EH (cell line): ENCODE data around the gene NFIC.

ENCODE experiments used
- DNase-seq: peaks from one replicate; pipeline ENCODE4 v3.0.0-alpha.2; 2015; ENCODE audit warnings: low read depth

NFIC gene

DNA sequence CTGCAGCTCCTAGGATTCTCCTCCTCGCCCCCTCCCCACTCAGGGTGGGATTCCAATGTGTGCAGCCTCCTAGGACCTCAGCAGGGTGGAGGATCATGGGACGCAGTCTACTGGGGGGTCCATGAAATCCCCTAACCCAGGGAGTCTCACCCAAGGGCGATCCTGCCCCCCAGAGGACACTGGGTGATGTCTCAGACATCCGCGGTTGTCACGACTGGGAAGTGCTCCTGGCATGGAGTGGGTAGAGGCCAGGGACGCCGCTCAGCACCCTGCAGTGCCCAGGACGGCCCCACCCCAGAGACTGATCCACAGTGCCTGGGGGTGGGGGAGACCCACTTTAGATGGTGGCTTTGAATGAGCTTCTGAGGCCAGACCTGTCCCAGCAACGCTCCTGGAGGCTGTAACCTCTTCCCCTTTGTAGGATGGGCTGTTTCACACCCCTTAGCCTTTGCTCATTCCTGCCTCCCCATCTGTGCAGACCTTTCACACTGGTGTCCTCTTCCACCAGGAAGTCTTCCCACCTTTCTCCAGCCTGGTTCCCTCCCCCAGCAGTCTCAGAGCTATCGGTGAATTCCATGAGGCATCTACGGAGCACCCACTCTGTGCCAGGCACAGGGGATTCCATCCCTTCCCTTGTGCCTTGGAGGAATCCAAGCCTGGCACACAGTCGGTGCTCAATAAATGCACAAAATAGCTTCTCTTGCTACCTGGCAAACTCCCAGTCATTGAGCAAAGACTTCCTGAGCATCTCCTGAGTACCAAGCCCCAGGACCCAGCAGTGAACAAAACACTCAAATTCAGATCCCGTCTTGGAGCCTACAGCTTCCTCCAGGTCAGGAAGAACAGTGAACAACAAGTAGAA is 103.5 kb downstream of the NFIC start:
- no peak for DNase-seq

DNA sequence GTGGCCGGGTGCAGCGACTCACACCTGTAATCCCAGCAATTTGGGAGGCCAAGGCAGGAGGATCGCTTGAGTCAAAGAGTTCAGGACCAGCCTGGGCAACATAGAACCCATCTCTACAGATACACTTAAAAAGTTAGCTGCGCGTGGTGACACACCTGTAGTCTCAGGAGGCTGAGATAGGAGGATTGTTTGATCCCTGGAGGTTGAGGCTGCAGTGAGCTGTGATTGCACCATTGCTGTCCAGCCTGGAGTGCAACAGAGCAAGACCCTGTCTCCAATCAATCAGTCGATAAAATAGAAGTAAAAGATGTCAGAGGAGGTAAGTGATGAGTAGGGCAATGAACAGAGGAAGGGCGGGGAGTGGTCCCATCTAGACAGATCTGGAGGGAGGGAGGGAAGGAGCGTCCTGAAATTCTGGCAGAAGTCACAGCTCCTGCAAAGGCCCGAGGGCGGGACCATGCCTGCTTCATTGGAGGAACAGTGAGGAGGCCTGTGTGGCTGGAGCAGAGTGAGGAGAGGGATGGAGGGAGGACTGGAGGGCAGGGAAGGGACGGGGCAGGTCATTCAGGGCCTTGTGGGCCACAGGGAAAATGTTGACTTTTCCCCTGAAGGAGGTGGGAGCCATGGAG is 104.2 kb downstream of the NFIC start:
- DNase-seq, result peak; percentile 30

DNA sequence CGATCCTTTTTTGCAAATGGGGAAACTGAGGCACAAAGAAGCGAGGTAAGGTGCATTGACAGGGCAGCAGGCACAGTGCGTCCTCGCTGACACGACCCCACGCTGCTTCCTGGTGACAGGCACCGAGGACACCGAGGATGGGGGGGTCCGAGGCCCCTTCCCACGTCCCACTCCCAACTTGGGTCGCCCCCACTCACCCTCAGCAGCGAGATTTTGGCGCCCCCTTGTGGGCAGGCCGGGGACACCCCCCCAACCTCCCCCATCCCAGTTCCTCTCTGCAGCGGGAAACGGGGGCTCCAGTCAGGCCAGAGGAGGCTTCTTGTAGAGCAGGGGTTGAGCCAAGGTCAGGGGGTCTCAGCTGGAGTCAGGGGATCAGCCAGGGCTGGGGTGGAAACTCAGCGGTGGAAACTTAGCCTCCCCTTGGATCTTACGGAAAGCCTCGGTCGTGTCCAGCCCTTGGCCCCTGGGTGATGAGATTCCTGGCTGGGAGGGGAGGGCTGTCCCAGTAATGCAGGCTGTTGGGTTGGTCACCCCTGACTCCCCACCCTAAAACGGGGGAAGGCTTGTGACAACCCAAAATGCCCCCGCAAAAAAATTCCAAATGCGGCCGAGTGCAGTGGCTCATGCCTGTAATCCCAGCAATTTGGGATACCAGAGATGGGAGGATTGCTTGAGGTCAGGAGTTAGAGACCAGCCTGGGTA is 105.7 kb downstream of the NFIC start:
- peak; percentile 34 for DNase-seq

DNA sequence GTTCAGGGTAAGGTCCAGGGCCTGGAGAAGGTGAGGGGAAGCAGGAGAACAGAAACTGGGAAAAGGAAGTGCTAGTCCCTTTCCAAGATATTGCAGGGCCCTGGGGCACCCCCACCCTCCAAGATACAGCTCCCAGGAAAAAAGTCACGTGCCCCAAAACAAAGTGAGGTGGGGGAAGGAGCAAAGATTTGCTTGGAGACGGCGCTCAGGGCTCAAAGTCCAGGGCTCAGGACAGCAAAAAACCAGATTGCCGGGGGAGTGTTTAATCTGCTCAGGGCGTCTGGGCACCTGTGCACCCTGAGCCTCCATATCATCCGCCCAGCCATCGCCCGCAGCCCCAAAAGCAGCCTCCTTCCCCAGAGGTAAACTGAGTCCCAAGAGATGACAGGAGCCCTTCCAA is 107.6 kb downstream of the NFIC start:
- no peak for DNase-seq

DNA sequence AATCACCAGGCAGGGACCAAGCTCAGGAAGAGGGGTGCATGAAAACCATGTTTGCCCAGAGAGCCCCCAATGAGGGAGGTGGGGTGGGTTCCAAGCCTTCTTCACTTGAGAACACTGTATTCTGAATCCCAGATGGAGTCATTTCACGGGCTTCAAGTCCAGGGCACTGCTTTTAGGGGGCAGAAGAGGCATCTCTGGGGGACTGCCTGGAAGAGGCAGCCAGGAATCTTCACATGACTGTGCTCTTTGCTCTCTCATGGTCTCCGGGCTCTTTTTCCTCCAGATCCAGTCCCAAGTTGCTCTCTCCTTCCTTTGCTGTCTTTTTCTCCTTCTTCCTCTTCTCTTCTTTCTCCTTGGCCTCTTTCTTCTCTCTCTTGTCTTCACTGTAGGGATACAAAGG is 108.2 kb downstream of the NFIC start:
- DNase-seq, result no peak

DNA sequence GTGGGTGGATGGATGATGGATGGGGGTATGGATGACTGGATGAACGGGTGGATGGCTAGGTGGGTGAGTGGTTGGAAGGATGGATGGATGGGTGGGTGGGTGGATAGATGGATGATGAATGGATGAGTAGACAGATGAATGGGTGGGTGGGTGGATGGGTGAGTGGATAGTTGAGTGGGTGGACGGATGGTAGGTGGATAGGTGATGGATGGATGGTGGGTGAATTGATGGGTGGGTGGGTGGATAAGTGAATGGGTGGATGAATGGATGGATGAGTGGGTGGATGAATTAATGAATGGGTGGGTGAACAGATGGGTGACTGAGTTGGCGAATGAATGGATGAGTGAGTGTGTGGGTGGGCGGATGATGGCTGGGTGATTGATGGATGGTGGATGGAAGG is 109.1 kb downstream of the NFIC start:
- DNase-seq, result no peak

DNA sequence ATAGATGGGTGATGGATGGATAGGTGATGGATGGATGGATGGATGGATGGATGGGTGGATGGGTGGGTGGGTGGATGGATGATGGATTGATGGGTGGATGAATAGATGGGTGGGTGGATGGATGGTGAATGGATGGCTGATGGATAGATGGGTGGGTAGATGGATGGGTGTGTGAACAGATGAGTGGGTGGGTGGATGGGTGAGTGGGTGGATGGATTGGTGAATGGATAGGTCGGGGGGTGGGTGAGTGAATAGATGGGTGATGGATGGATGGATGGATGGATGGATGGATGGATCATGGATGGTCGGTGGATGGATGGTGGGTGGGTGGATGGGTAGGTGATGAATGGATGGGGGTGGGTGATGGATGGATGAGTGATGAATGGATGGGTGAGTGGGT is 110.4 kb downstream of the NFIC start:
- DNase-seq, result no peak

DNA sequence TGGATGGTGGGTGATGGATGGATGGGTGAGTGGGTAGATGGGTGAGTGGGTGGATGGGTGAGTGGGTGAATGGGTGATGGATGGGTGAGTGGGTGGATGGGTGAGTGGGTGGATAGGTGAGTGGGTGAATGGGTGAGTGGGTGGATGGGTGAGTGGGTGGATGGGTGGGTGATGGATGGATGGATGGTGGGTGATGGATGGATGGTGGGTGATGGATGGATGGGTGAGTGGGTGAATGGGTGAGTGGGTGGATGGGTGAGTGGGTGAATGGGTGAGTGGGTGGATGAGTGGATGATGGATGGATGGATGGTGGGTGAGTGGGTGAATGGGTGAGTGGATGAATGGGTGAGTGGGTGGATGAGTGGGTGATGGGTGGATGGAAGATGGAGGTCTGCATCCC is 111.1 kb downstream of the NFIC start:
- no peak for DNase-seq

DNA sequence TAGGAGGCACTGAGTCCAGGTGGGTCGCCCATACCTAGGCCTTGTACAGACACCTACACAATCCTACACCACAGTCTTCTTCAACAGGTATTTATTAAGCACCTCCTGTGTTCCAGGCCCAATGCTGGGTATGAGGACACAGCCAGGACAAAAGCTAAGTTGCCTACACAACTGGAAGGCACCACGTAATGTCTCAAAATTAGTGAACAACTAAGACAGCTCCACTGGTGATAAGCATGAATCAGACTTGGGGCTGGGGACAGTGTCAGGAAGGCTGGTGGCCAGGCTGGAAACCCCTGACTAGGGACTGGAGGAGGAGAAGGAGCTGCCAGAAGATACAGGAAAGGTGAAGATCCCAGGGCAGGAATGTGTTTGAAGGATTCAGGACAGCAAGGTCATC is 111.6 kb downstream of the NFIC start:
- DNase-seq, result no peak

DNA sequence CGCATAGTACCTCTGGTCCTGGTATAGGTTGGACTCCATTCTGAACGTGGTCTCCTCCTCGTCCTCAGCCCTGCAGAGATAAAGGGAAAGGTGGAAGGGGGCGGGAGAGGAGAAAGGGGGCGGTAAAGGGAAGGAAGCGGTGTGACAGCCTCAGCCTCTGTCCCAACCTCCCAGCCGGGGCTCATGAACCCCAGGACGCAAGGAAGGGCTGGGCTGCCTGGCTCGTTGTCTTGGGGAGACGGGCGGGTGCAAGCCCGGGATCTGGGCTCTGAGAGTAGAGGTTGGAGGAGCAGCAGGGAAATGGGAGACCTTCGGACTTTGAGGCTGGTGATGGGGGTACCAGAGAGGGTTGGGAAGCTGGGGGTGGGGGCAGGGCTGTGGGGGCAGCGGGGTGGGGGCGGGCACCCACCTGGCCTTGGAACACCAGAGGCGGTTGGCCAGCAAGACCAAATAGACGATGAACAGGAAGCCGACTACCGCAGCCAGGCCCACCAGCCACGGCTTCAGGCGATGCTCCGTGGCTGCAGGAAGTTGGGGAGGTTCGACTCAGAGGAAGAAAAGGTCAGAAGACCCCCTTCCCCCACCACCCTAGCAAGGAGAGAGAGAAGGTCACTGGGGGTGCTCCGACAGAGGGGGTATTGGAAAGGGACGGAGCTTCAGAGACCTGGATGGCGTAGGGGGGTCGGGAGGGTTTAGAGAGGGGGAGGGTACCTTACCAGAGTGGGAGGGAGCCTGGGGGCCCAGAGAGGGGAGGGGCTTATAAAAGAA is 112.2 kb downstream of the NFIC start:
- DNase-seq, result no peak

DNA sequence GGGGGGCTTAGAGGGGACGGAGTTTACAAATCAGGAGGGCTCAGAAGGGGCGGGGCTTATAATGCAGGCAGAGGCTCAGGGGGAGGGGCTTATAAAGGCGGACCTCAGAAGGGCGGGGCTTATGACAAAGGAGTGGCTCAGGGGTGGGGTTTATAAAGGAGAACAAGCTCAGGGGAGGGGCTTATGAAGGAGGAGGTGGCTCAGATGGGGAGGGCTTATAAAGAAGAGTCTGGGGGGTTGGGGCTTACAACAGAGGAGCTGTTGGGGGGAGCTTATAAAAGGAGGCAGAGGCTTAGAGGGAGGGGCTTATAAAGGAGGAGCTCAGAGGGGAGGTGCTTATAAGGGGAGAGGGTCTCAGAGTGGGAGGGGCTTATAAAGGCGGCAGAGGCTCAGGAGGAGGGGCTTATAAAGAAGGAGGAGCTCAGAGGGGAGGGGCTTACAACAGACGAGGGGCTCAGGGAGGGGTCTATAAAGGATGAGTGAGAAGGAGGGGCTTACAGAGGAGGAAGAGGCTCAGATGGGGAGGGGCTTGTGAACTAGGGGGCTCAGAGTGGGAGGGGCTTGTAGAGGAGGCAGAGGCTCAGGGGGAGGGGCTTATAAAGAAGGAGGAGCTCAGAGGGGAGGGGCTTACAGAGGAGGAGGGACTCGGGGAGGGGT is 112.9 kb downstream of the NFIC start:
- peak; percentile 45 for DNase-seq

DNA sequence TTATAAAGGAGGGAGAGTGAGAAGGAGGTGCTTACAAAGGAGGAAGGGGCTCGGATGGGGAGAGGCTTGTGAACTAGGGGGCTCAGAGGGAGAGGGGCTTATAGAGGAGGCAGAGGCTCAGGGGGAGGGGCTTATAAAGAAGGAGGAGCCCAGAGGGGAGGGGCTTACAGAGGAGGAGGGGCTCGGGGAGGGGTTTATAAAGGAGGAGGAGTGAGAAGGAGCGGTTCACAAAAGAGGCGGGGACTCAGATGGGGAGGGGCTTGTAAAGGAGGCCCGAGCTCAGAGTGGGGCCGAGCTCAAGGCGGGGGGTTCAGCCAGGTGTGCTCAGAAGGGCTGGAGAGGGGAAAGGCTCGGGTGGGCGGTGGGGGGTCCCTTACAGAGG is 113.4 kb downstream of the NFIC start:
- DNase-seq, result peak; percentile 31

DNA sequence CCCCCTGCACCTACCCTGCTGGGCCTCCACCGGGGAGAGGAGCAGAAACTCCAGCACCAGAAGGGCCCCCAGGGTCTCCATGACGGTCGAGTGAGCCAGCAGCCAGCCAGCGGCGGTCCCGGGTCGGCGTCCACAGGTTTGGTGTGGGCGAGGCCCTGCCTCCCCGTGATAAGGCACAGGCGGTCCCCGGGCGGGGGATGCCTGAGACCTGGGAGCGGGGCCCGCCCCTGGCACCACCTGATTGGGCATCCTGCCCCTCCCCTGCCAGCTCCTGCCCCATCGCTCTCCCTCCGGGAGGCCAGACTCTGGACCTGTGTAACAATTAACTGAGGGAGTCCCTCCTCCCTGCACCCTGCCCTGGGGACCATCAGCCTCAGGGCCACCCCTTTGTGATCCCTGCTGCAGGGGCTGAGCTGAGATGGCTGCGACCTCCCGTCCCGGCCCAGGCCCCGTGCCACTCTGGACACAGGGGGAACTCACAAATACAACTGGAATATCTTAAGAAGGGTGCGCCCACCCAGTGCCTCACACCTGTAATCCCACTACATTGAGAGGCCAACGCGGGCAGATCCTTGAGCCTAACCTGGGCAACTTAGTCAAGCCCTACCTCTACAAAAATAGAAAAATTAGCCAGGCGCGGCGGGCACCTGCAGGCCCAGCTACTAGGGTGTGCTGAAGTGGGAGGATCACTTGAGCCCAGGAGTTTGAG is 114.2 kb downstream of the NFIC start, which contains the start of gene SMIM24:
Gene SMIM24 (minus strand): TSS at position 143 of the 709 bp plus-strand sequence. CDS start 62 bp downstream, at position 81.
- no peak for DNase-seq

DNA sequence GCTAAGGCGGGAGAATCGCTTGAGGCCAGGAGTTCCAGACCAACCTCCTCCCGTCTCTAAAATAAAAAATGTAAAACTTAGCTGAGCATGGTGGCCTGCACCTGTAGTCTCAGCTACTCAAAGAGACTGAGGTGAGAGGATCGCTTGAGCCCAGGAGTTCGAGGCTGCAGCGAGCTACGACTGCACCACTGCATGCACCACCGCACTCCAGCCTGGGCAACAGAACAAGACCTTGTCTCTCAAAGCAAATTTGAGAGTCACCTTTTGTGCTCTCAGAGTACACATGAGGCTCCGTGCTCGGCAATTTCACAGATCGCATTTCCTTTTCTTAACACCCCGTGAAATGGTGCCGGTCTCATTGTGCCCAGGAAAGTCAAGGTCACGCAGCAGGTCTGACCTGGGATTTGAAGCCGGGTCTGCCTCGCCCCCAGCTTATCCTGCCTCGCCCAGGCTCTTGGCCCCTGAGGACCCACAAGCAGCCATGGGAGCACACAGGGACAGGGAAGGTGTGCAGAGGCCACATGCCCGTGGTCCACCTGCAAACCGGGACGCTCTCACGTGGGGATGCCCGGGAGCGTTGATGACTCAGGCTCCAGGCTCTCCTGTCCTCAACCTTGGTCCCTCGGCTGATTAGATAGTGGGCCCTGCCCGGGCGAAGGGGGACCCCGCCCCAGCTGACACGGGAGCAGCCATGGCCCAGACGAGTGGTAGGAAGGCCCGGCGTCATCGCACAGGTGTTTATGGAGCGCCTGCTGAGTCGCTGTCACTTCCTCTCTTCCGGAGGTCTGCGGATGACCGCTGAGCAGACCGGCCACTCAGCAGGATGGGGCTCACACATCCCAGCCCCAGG is 115.1 kb downstream of the NFIC start:
- no peak for DNase-seq

DNA sequence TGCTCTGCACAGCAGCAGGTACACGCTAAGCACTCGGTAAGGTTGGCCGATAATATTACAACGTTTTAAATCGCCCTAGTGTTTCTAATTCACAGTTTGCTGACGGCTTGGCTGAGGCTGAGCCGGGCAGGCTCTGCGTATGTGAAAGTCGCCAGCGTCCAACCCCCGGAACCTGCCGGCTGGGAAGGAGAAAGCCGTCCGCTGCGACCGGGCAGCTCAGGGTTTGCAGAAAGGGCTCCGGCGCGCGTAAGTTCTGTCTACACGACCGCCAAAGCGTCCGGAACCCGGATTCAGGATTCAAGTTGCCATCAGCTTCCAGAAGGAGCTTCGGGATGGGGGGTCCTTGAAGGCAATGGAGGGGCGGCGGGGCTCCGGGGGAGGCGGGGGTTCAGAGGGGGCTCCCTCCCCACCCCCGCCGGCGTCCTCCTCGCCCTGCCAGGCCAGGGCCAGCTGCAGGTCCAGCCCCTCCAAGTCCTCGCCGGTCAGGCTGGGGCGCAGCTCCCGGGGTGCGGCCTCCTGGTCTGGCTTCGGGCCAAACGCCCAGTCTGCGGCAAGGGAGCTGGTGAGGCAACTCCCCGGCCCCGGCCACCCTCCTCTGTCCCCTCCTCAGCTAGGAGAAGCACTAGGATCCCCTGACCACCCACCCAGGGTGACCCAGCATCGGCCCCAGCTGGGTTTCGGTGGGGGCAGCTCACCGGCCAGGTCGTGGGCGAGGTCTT is 116.3 kb downstream of the NFIC start:
- DNase-seq, result no peak

DNA sequence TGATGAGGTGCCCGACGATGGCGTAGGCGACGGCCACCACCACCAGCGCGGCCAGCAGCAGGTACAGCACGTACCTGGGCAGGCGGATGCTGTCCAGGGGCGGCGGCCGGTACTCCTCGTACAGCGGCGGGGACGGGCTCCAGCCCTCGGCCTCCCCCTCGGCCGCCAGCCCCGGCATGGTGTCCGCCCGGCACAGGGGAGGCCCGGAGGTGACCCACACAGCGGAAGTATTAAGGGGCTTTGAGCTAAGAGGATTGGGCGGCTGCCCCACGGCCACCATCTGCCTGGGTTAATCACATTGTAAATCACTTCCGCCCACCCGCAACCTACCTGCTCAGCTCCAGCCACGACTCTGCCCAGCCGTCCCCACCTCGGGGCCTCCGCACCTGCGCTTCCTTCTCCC is 116.8 kb downstream of the NFIC start, which contains the start of gene SMIM44:
Gene SMIM44 (minus strand): TSS at position 216 of the 403 bp plus-strand sequence. CDS start 38 bp downstream, at position 178.
- DNase-seq, result no peak

DNA sequence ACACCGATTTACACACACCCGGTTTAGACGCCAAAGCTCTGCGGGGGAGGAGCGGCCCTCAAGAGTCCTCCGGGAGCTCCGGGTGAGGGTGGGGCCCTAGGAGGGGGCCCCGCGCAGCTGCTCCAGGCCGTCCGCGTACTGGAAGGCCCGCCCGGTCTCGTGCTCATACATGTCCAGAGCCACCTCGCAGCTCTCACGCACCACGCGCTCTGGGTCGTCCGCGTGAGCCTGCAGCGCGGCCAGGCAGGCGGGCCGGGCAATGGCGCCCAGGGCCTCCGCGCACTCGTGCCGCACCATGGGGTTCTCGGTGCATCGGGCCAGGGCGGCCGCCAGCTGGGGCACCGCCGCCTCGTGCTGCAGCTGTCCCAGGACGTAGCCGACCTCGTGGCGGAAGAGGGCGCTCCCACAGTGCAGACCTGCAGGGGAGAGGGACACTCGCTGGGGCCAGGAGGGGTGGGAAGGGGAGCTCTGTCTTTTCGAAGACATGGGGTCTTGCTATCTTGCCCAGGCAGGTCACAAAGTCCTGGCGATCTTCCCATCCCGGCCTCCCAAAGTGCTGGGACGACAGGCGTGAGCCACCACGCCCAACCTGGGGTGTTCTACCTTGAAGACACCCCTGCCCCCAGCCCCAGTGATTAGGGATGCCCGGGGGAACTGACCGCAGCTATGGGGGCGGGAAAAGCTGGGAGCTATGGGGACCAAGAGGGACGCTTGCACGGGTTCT is 125.2 kb downstream of the NFIC start:
- no peak for DNase-seq

DNA sequence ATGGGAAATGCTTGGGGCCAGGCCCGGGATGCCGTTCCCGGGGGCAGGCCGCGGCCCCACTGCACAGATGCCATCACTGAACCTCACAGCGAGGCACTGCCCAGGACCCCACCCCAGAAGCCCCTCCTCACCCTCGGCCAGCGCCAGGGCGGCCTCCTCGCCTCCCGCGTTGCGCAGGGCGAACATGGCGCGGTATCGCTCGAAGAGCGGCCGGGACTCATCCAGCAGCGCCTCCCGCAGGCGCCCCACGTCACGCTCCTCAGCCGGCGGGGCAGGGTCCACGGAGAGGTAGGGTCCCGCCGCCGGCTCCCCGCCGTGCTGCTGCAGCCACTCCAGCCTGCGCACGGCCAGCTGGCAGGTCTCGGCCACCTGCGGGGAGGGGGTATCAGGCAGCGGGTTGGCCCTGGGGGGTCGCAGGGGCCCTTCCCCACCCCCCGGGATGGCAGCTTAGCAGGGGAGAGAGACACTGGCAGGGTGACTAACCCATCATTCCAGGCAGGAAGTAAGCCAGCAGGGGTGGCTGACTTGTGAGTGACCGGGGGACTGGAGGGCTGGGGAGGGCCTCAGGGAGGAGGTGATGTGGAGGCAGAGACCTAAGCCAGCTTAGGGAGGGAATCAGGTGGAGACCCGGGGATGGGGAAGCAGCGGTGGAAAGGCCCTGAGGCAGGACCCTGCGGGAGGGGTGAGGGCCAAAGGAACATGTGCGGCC is 125.9 kb downstream of the NFIC start:
- no peak for DNase-seq
